Measurements from ENCODE around the gene ABLIM3. TPM values are rescaled to one million over a fixed set of nuclear protein-coding genes. Genes with fewer than 3 reads are reported as not detected.

Gene ABLIM3
- polyA plus RNA-seq, 3 donors from 2014 or later: 0.21 to 0.30 TPM; not detected in 1

GRCh38 chr5:149140197-149141002 lies 893 bp upstream of the ABLIM3 start:
- peaks cover 3 to 12% (median 5%) of the 10 kb centered on the region in 3 donors for H3K27me3 Mint-ChIP-seq (ENCODE audit: low read depth in 3 of 3)

GRCh38 chr5:149141957-149142851 lies 911 bp downstream of the ABLIM3 start:
- Mint-ChIP-seq H3K27ac (no peak overlapping the region), H3K9me3 (peaks cover 0 to 2% (median 0%) of the 10 kb centered on the region in 6 donors), H3K4me1 (no peaks in the 10 kb centered on the region), H3K27me3 (ENCODE audit: low read depth in 3 of 3) (peaks cover 5 to 10% (median 8%) of the 10 kb centered on the region in 3 donors), H3K36me3 (no peaks in the 10 kb centered on the region), H3K4me3 (peak overlapping the region; percentile 12 to 62 (median 48))
- DNase-seq: no peak

More at GRCh38 chr5:149140197-149141002, 893 bp upstream of the ABLIM3 start:
- no peaks in the 10 kb centered on the region for H3K9me3 Mint-ChIP-seq
- no peak overlapping the region for H3K27ac Mint-ChIP-seq
- H3K4me3 Mint-ChIP-seq: peak overlapping the region in 3 of 5 donors; percentile 45 to 63 (median 58)
- no peaks in the 10 kb centered on the region for H3K36me3 Mint-ChIP-seq
- DNase-seq: no peak
- no peaks in the 10 kb centered on the region for H3K4me1 Mint-ChIP-seq

- Mint-ChIP-seq H3K9me3 (peaks cover 0 to 2% (median 0%) of the 10 kb centered on the region in 6 donors), H3K4me1 (no peaks in the 10 kb centered on the region), H3K27ac (no peak overlapping the region), H3K36me3 (no peaks in the 10 kb centered on the region), H3K27me3 (ENCODE audit: low read depth in 3 of 3) (peaks cover 5 to 10% (median 6%) of the 10 kb centered on the region in 3 donors), H3K4me3 (no peak overlapping the region)
- no peak for DNase-seq
Measured at GRCh38 chr5:149143470-149143869, 2.2 kb downstream of the ABLIM3 start.

GRCh38 chr5:149144637-149145036 lies 3.3 kb downstream of the ABLIM3 start:
- Mint-ChIP-seq H3K27me3 (ENCODE audit: low read depth in 3 of 3) (peaks cover 5 to 10% (median 6%) of the 10 kb centered on the region in 3 donors), H3K4me3 (no peak overlapping the region), H3K36me3 (no peaks in the 10 kb centered on the region), H3K27ac (no peak overlapping the region), H3K9me3 (peaks cover 0 to 2% (median 0%) of the 10 kb centered on the region in 6 donors), H3K4me1 (no peaks in the 10 kb centered on the region)
- DNase-seq: no peak

- Mint-ChIP-seq H3K9me3 (peaks cover 0 to 2% (median 0%) of the 10 kb centered on the region in 6 donors), H3K4me1 (no peaks in the 10 kb centered on the region), H3K36me3 (no peaks in the 10 kb centered on the region), H3K27ac (no peak overlapping the region), H3K27me3 (ENCODE audit: low read depth in 3 of 3) (peaks cover 5 to 10% (median 6%) of the 10 kb centered on the region in 3 donors), H3K4me3 (no peak overlapping the region)
- DNase-seq: no peak
Measured at GRCh38 chr5:149145138-149145537, 3.8 kb downstream of the ABLIM3 start.

GRCh38 chr5:149147676-149148075 lies 6.4 kb downstream of the ABLIM3 start:
- Mint-ChIP-seq H3K27ac (no peak overlapping the region), H3K27me3 (ENCODE audit: low read depth in 3 of 3) (peaks cover 3 to 10% (median 5%) of the 10 kb centered on the region in 3 donors), H3K4me3 (no peak overlapping the region), H3K4me1 (no peaks in the 10 kb centered on the region), H3K36me3 (no peaks in the 10 kb centered on the region), H3K9me3 (peaks cover 0 to 2% (median 0%) of the 10 kb centered on the region in 6 donors)
- no peak for DNase-seq

GRCh38 chr5:149149942-149150341 lies 8.6 kb downstream of the ABLIM3 start:
- Mint-ChIP-seq H3K27me3 (ENCODE audit: low read depth in 3 of 3) (peaks cover 0 to 8% (median 4%) of the 10 kb centered on the region in 3 donors), H3K36me3 (no peaks in the 10 kb centered on the region), H3K27ac (no peak overlapping the region), H3K9me3 (peaks cover 0 to 2% (median 0%) of the 10 kb centered on the region in 6 donors), H3K4me3 (no peak overlapping the region), H3K4me1 (no peaks in the 10 kb centered on the region)
- no peak for DNase-seq

- no peaks in the 10 kb centered on the region for H3K4me1 Mint-ChIP-seq
- H3K9me3 Mint-ChIP-seq: peaks cover 0 to 2% (median 0%) of the 10 kb centered on the region in 6 donors
- H3K27ac Mint-ChIP-seq: no peak overlapping the region
- H3K36me3 Mint-ChIP-seq: no peaks in the 10 kb centered on the region
- DNase-seq: no peak
- no peak overlapping the region for H3K4me3 Mint-ChIP-seq
- H3K27me3 Mint-ChIP-seq (ENCODE audit: low read depth in 3 of 3): peaks cover 0 to 7% (median 2%) of the 10 kb centered on the region in 3 donors
Measured at GRCh38 chr5:149150457-149150856, 9.2 kb downstream of the ABLIM3 start.

- Mint-ChIP-seq H3K27ac (no peak overlapping the region), H3K27me3 (ENCODE audit: low read depth in 3 of 3) (peaks cover 0 to 2% (median 0%) of the 10 kb centered on the region in 3 donors), H3K4me1 (no peaks in the 10 kb centered on the region), H3K9me3 (no peaks in the 10 kb centered on the region), H3K4me3 (no peak overlapping the region), H3K36me3 (no peaks in the 10 kb centered on the region)
- DNase-seq: no peak
Measured at GRCh38 chr5:149151717-149152116, 10.4 kb downstream of the ABLIM3 start.

- H3K9me3 Mint-ChIP-seq: no peaks in the 10 kb centered on the region
- no peak for DNase-seq
- no peaks in the 10 kb centered on the region for H3K36me3 Mint-ChIP-seq
- no peaks in the 10 kb centered on the region for H3K4me1 Mint-ChIP-seq
- H3K4me3 Mint-ChIP-seq: no peak overlapping the region
- H3K27me3 Mint-ChIP-seq (ENCODE audit: low read depth in 3 of 3): peaks cover 0 to 2% (median 0%) of the 10 kb centered on the region in 3 donors
- H3K27ac Mint-ChIP-seq: no peak overlapping the region
Measured at GRCh38 chr5:149152317-149152746, 11.0 kb downstream of the ABLIM3 start.

- Mint-ChIP-seq H3K27ac (no peak overlapping the region), H3K4me3 (no peak overlapping the region), H3K4me1 (no peaks in the 10 kb centered on the region), H3K27me3 (ENCODE audit: low read depth in 3 of 3) (peaks cover 0 to 2% (median 1%) of the 10 kb centered on the region in 3 donors), H3K9me3 (no peaks in the 10 kb centered on the region), H3K36me3 (no peaks in the 10 kb centered on the region)
- DNase-seq: no peak
Measured at GRCh38 chr5:149153193-149153750, 12.0 kb downstream of the ABLIM3 start.

- H3K9me3 Mint-ChIP-seq: no peaks in the 10 kb centered on the region
- peaks cover 0 to 2% (median 1%) of the 10 kb centered on the region in 3 donors for H3K27me3 Mint-ChIP-seq (ENCODE audit: low read depth in 3 of 3)
- no peaks in the 10 kb centered on the region for H3K36me3 Mint-ChIP-seq
- H3K4me3 Mint-ChIP-seq: no peak overlapping the region
- DNase-seq: no peak
- no peaks in the 10 kb centered on the region for H3K4me1 Mint-ChIP-seq
- no peak overlapping the region for H3K27ac Mint-ChIP-seq
Measured at GRCh38 chr5:149153751-149154610, 12.7 kb downstream of the ABLIM3 start.

GRCh38 chr5:149154650-149155049 lies 13.4 kb downstream of the ABLIM3 start:
- Mint-ChIP-seq H3K4me1 (no peaks in the 10 kb centered on the region), H3K27me3 (ENCODE audit: low read depth in 3 of 3) (peaks cover 0 to 2% (median 1%) of the 10 kb centered on the region in 3 donors), H3K9me3 (no peaks in the 10 kb centered on the region), H3K36me3 (no peaks in the 10 kb centered on the region), H3K4me3 (no peak overlapping the region), H3K27ac (no peak overlapping the region)
- DNase-seq: no peak

All from immature natural killer cell (primary cell).